Measurements from ENCODE around the gene AKAP13.
A peak's percentile ranks its signal among the peaks of the same experiment; 100 is the strongest.

The AKAP13 gene

GRCh38 chr15:85445361-85445760 lies 65.0 kb downstream of the AKAP13 start:
- no peak for DNase-seq

- DNase-seq: no peak
Measured at GRCh38 chr15:85451099-85451700, 70.8 kb downstream of the AKAP13 start.

- no peak for DNase-seq
Measured at GRCh38 chr15:85452436-85452835, 72.0 kb downstream of the AKAP13 start.

- no peak for DNase-seq
Measured at GRCh38 chr15:85453144-85453872, 72.9 kb downstream of the AKAP13 start.

- no peak for DNase-seq
Measured at GRCh38 chr15:85454403-85454802, 74.0 kb downstream of the AKAP13 start.

GRCh38 chr15:85455891-85456290 lies 75.5 kb downstream of the AKAP13 start:
- DNase-seq: no peak

- no peak for DNase-seq
Measured at GRCh38 chr15:85456798-85457197, 76.4 kb downstream of the AKAP13 start.

GRCh38 chr15:85457392-85457968 lies 77.1 kb downstream of the AKAP13 start:
- DNase-seq: no peak

GRCh38 chr15:85458764-85459163 lies 78.4 kb downstream of the AKAP13 start:
- DNase-seq: no peak

- DNase-seq: no peak
Measured at GRCh38 chr15:85462029-85462428, 81.6 kb downstream of the AKAP13 start.

- DNase-seq: no peak
Measured at GRCh38 chr15:85463276-85463892, 83.0 kb downstream of the AKAP13 start.

- no peak for DNase-seq
Measured at GRCh38 chr15:85463976-85464375, 83.6 kb downstream of the AKAP13 start.

- DNase-seq: no peak
Measured at GRCh38 chr15:85464471-85464870, 84.1 kb downstream of the AKAP13 start.

- DNase-seq: no peak
Measured at GRCh38 chr15:85470563-85471271, 90.3 kb downstream of the AKAP13 start.

GRCh38 chr15:85472349-85472748 lies 91.9 kb downstream of the AKAP13 start:
- no peak for DNase-seq

- DNase-seq: no peak
Measured at GRCh38 chr15:85473455-85473854, 93.1 kb downstream of the AKAP13 start.

- DNase-seq: no peak
Measured at GRCh38 chr15:85474700-85475316, 94.4 kb downstream of the AKAP13 start.

GRCh38 chr15:85475317-85475701 lies 94.9 kb downstream of the AKAP13 start:
- DNase-seq: no peak

- DNase-seq: no peak
Measured at GRCh38 chr15:85475711-85476110, 95.3 kb downstream of the AKAP13 start.

GRCh38 chr15:85477061-85477460 lies 96.7 kb downstream of the AKAP13 start:
- no peak for DNase-seq

GRCh38 chr15:85477730-85478129 lies 97.3 kb downstream of the AKAP13 start:
- no peak for DNase-seq

GRCh38 chr15:85479071-85479647 lies 98.8 kb downstream of the AKAP13 start:
- DNase-seq: peak; percentile 43
